Right lung (tissue), 5 donors: ENCODE measurements around the gene NOS3. TPM values are rescaled to one million over a fixed set of nuclear protein-coding genes. Genes with fewer than 3 reads are reported as not detected.
A peak's percentile ranks its signal among the peaks of the same experiment; 100 is the strongest.

ENCODE experiments used
- DNase-seq, 2 donors: peaks; one replicate each; pipeline ENCODE4 v3.0.0-alpha.2; 2013
- polyA plus RNA-seq, 5 donors: library from polyadenylated mRNA; unstranded; fragments of 120-200 nt; gene quantifications; one replicate each; pipeline versions ENCODE4 v1.2.1 to v1.2.3, GENCODE V29; 2013; ENCODE audit warnings: inconsistent platforms in 1 of 5, low replicate concordance in 1 of 5; ENCODE audit not compliant: insufficient read length in 5 of 5, insufficient read depth in 1 of 5

NOS3 gene
- polyA plus RNA-seq, 5 donors: 5.4 to 11.8 (median 7.5) TPM

DNA sequence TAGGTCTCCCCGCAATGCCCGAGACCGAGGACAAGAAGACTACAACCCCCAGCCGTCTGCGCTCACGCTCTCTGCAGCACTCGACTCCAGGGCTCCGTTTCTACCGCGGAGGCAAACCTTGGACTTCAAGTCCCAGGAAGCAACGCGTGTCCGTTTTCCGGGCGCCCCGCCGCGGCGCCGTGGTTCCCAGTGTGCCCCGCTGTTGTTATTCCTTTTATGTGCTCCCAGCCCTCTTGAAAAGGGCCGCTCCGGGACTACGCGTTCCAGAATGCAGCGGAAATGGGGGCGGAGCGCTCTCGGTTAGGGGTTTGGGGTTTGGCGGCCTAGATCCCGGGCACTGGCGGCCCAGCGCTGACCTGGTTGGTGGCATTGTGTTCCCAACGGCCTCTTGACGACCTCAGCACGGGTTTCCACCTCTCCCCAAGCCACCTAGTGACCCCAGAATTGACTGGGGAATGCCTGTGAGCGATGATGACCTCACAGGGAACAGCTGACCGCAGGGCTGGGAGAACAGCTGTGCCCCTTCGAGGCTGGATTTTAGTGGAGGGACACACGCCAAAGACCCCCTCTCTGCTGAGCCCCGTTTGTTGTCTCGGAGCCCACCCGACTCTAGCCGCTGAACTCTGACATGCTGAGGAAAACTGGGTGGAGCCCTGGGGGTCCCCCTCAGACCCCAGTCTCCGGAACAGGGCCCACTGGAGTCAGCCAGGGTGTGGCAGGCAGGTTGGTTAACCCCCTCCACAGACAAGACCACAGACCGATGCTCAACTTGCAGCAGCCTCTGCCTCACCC lies 67.4 kb downstream of the NOS3 start:
- peak; percentile 99 for DNase-seq

DNA sequence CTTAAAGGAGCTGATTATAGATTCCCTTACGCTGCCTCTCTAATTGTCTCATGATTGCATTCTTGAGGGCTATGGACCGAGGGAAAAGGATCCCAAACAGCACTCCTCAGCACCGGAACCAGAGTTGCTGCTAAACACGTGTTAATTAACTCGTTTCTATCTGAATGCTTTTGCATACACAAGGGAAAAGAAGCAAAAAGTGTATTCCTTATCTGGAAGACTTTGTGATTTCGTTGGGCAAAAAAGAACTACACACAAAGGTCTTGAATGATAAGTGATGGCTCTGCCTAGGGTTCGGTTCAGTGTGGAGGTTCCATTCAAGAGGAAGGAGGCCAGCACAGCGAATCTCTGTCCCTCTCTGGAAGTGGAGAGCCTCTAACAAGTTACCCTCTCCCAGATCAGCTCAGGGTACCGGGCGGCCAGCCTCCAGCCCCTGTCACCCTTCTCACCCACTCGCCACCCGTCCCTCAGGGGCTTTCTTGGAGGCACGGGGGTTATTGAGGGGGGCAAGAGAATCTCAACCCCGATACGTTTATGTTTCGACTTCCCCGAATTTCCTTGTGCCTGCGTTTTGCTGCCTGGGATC lies 68.1 kb downstream of the NOS3 start:
- DNase-seq: no peak

DNA sequence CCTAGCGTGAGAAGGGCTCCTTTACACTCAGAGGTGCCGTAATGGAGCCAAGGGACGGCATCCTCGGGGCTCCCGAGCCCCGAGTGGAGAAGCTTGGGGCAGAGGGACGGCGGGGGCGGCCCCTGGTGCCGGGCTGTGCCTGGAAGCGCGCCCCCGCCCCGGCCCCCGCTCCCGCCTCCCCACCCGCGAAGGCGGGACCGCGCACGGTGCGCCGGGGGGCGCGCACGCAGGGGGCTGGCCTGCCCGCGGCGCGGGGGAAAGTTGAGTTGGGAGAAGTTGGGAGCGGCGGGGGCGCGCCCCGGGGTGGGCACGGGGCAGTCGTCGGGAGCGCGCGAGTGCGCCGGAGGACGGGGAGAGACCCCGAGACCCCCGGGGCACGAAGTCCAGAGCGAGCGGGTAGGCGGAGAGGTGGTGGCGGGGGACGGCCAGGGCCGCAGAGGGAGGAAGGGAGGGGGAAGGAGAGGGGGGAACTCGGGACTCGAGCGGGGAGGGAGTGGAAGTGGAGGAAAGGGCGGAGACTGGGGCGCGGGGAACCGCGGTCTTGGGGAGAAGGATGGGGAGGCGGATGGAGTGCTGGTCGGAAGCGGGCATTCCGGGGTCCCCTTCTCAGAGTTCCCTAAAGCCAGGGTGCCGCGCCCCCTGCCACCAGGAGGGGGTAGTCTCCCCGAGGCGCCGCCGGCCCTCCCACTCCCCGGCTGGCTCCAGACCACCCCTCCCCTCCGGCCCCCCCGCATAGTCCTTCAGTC lies 68.7 kb downstream of the NOS3 start, which contains the start of gene SLC4A2:
Gene SLC4A2, plus strand, starts transcription at position 223 of the 746 bp plus-strand sequence. CDS start 2,399 bp downstream, outside the sequence.
- peak; percentile 82 to 87 for DNase-seq

DNA sequence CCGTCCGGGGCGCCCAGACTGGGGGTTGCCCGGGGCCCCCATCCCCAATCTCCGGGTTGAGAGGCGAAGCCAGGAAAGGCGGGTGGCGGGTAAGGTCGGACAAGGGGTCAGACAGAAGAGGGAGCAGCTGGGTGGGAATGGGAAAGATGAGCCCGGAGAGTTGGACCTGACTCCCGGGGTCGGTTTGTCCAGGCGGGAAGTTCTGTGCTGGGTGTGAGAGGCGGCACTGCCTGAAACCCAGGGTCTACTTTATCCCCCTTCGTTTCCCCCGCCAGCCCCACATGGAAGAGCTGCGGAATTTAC lies 69.2 kb downstream of the NOS3 start:
- DNase-seq: no peak

DNA sequence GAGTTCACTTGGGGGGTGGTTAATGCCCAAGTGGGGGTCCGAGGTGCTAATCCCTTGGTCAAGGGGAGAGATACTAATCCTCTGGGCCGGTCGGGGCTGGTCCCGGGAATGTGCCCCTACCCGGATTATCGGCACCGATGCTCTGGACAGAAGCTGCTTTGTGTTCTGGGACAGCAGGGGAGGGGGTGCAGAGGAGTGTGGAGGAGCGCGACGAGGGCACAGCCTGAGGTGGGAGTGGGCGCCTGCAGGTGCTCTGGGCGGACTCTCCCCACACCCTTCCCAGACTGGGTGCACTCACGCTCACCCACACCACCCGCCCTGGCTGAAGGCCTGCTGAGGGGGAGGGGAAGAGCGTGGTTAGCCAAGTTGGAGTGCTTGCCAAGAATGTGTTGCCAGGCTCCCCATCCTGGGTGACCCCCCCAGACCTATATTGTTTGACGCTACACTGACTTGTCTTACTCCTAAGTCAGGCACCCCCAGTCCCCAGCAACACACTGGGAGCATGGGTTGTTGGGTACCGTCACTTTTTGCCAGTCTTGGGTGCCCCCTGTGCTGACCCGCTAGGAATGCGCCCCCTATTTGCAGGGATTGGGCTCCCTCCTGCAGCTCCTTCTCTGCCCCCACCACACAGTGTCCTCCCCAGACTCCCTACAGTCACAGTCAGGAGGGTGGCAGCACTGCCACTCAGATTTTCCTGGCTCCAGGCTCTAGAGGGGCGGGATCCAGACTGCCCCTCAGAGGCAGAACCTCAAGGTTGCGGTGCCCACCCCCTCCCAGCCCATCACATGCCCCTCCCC lies 69.8 kb downstream of the NOS3 start:
- no peak for DNase-seq

DNA sequence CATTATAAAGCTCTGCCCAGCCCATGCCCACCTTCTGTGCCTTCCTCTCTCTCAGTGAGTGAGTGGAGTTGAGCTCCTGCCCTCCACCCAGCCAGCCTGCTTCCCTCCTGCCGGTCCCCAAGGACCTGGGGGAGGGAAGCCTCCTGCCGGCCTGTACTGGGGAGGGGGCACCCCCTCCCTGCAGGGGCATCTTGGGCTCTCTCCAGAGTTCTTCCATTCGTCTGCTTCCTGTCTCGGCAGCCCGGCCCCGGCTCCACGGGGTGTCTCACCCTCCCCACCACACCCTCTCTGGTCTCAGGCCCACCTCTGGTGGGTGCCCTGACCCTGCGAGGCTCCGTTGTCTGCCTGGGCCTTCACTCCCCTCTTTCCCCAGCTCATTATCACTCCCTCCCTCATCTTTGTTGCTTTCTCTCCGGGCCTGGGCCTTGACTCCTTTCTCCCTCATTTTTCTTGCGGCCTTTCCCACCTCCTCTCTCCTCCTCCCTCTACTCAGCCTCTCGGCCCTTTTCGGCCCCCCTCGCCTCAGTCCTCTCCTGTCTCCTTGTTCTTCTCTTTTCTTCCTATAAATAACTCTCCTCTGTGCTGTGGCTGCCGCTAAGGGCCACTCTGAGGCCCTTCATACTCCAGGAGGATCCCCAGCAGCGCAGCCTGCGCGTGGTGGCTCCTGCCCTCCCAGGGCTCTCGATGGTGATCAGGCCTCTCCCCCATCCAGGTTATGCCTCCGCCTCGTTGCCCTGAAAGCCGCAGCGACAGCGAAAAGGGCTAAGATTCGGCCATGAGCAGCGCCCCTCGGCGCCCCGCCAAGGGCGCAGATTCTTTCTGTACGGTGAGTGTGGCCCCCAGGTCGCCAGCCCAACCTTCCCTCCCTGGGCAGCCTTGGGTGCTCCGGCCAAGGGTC lies 70.6 kb downstream of the NOS3 start:
- DNase-seq: no peak

DNA sequence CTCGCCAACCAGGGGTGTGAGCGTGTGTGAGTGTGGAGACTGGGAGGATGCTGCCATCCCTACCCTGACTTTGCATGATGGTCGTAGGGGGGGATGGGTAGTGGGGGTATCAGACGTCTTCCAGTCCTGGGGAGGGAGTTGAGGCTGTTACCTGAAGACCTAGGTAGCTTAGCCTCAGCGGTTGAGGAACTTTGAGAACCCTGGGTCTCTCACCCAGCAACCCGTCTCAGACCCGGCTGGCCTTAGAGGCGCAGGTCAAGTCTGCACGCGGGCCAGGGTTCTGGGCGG lies 71.2 kb downstream of the NOS3 start:
- no peak for DNase-seq

DNA sequence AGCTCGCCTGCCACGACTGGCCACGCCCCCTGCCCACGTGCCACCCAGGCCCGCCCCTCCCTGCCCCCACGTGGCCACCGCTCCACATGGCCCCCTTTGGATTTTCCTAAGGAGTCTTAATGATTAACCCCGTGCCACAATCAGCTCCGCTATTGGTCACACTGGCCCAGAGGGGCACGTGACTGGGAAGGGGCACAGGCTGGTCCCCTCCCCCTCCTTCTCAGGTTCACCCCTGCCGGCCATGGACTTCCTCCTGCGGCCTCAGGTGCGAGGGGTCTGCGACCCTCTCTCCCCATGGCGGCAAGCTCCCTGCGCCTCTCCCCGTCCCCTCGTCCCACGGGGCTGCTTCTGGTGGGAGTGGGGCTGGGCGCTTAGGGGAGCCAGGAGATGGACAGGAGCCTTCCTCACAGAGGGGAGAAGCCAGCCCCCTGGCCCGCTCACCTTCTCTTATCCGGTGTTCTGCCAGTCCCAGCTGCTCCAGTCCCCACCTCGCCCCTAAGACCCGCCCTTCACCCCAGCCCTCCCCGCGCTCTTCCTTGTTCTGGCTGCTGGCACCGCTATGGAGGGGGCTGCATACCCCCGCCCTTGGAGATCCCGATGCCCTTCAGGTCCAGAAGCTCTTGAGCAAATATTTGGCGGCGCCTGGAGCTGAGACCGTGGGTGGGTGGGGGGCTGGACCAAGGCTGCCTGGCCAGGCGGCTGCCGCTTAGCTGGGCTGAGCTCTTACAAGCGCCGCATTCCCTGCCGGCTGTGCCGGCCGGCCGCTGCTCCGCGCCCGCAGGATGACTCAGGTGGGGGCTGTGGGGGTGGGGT lies 71.8 kb downstream of the NOS3 start:
- DNase-seq: peak in 1 of 2 donors; percentile 74

DNA sequence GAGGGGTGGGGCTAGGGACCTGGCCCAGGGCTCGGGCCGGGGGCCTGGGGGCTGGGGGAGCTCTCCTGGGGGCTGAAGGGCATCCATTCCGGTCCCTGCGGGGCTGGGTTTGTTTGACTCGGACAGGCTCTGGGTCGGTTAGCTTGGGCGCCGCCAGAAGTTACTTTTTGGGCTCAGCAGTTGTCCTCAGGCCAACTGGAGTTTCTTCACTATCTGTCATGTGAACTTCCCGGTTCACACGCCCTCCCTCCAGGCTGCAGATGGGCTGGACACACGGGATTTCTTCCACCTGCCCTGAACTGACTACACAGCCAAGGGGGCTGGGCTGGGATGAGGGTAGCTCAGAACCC lies 72.4 kb downstream of the NOS3 start:
- no peak for DNase-seq

Other genes with a start within 250 kb of the NOS3 start
- 10 to 100 TPM in 4 of 5 donors, 1 to 10 TPM in 1; 6.5 to 17.0 (median 13.4) TPM for gene TMEM176B, start 190.7 kb upstream of the NOS3 start, polyA plus RNA-seq
- 1 to 10 TPM; 4.2 to 6.8 (median 6.4) TPM for gene TMEM176A, start 190.2 kb upstream of the NOS3 start, polyA plus RNA-seq
- under 1 TPM; 0.53 to 0.97 (median 0.66) TPM for gene AOC1, start 138.5 kb upstream of the NOS3 start, polyA plus RNA-seq
- gene KCNH2, start 12.7 kb upstream of the NOS3 start, polyA plus RNA-seq: 1 to 10 TPM; 2.9 to 6.3 (median 4.5) TPM
- 1 to 10 TPM; 1.2 to 4.8 (median 3.6) TPM for gene ATG9B, start 33.5 kb downstream of the NOS3 start, polyA plus RNA-seq
- gene ABCB8, start 37.4 kb downstream of the NOS3 start, polyA plus RNA-seq: 10 to 100 TPM; 17.6 to 29.3 (median 24.9) TPM
- gene ASIC3, start 57.5 kb downstream of the NOS3 start, polyA plus RNA-seq: 1 to 10 TPM; 2.2 to 7.0 (median 4.5) TPM
- 10 to 100 TPM; 13.5 to 18.3 (median 14.6) TPM for gene CDK5, start 66.9 kb downstream of the NOS3 start, polyA plus RNA-seq
- gene SLC4A2, start 68.6 kb downstream of the NOS3 start, polyA plus RNA-seq: 100 to 1,000 TPM in 3 of 5 donors, 10 to 100 TPM in 2; 81.9 to 121 (median 103) TPM
- 10 to 100 TPM; 30.9 to 66.9 (median 45.5) TPM for gene FASTK, start 89.8 kb downstream of the NOS3 start, polyA plus RNA-seq
- gene TMUB1, start 92.5 kb downstream of the NOS3 start, polyA plus RNA-seq: 10 to 100 TPM; 17.8 to 41.3 (median 22.8) TPM
- gene AGAP3, start 95.5 kb downstream of the NOS3 start, polyA plus RNA-seq: 100 to 1,000 TPM in 1 of 5 donors, 10 to 100 TPM in 4; 73.3 to 100 (median 95.7) TPM
- gene GBX1, start 176.7 kb downstream of the NOS3 start, polyA plus RNA-seq: under 1 TPM in 2 of 5 donors, not detected in 3; 0.14 to 0.26 TPM
- under 1 TPM in 1 of 5 donors, not detected in 4; 0.23 TPM for gene ASB10, start 196.2 kb downstream of the NOS3 start, polyA plus RNA-seq
- gene H2BK1, start 219.5 kb downstream of the NOS3 start, polyA plus RNA-seq: under 1 TPM in 1 of 5 donors, not detected in 4; 0.35 TPM
- 10 to 100 TPM; 19.0 to 31.6 (median 22.3) TPM for gene ABCF2, start 236.2 kb downstream of the NOS3 start, polyA plus RNA-seq
- gene CHPF2, start 241.5 kb downstream of the NOS3 start, polyA plus RNA-seq: 10 to 100 TPM; 16.3 to 31.3 (median 19.1) TPM